ENCODE data around the gene NOXO1.

GRCh38 chr16:2026461-2027023, 45.3 kb upstream of the NOXO1 start, which contains the start of gene NHERF2:
- TF ChIP-seq POLR2A (IDR thresholded peaks at IDR 0.05; ENCODE audit: low read length) (no peak), GATA1 (IDR thresholded peaks at IDR 0.05; ENCODE audit: low read depth, low read length) (no peak)
